Glomerular visceral epithelial cell (primary cell): ENCODE results near the gene ZNF283.
"Not testable (repeated sequence)": the region's sequence is repeated elsewhere in the genome, so short reads cannot be mapped to it uniquely, and the experiment has no call there.

Experiments
- DNase-seq: peaks from one replicate; pipeline ENCODE4 v3.0.0-alpha.2; 2016; ENCODE audit errors: extremely low spot score

ZNF283 gene

DNA sequence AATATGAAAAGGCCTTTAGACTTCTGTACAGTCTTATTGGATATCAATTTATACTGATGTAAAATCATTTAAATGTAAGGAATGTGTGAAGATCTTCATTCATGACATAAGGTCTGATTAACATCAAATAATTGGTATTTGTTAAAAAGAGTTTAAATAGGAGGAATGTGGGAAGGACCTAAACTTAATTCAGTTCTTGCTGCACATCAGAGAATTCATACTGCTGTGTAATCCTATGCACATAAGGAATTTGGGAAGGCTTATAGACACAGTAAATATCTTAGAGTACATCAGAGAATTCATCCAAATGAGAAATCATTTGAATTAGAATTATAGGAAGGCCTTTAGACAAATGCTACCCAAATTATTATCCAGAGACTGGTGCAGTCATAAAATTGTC lies 21.7 kb downstream of the ZNF283 start:
- no peak for DNase-seq

DNA sequence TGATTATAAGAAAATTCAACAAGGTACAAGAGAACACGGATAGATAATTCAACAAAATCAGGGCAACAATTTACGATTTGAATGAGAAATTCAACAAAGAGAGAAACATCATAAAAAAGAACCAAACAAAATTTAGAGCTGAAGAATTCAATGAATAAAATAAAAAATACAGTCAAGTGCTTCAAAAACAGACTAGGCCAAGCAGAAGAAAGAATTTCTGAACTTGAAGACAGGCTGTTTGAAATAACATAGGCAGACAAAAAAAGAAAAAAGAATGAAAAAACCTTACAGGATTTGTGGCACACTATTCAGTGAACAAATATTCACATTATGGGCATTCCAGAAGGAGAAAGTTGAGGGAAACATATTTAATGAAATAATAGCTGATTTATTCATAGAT lies 31.1 kb downstream of the ZNF283 start:
- DNase-seq = no peak

DNA sequence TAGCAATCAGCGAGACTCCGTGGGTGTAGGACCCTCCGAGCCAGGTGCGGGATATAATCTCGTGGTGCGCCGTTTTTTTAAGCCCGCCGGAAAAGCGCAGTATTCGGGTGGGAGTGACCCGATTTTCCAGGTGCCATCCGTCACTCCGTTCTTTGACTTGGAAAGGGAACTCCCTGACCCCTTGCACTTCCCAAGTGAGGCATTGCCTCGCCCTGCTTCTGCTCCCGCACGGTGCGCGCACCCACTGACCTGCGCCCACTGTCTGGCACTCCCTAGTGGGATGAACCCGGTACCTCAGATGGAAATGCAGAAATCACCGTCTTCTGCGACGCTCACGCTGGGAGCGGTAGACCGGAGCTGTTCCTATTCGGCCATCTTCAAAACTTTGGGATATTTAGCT lies 39.8 kb downstream of the ZNF283 start:
- DNase-seq = not testable (repeated sequence)

DNA sequence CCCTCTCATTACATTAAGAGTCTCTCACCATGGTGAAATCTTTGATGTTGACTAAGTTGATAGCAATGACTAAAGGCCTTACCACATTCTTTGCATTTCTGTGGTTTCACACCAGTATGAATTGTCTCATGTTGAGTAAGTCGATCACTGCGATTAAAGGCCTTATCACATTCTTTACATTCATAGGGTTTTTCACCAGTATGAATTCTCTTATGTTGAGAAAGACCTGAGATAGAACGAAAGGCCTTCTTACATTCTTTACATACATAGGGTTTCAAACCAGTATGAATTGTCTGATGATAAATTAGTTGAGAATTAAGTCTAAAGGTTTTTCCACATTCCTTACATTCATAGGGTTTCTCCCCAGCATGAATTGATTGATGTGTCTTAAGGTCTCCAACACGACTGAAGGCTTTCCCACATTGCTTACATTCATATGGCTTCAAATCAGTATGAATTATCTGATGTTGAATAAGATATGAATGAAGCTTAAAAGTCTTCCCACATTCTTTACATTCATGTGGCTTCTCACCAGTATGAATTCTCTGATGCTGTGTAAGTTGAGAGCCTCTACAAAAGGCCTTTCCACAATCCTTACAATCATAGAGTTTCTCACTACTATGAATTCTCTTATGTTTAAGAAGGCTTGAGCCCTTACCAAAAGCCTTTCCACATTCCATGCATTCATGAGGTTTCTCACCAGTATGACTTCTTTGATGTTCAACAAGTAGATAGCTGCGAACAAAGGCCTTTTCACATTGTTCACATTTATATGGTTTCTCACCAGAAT lies 45.6 kb downstream of the ZNF283 start:
- peak; percentile 35 for DNase-seq

DNA sequence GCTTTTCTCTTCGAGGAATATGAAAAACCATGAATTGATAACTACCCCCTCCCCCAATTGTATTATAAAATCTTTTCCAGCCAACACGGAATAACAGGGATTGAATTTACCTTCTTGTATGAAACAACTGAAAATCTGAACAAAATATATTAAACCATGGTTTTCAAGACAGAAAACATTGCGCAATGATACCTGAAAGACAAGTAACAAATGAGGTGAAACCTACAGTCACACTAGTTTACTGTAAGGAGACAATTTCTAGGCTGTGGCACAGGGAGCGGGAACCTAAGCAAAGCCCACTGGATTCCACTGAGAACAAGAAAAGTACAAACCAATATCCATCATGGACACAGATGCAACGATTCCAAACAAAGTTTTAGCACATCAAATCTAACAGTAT lies 53.4 kb downstream of the ZNF283 start:
- no peak for DNase-seq

DNA sequence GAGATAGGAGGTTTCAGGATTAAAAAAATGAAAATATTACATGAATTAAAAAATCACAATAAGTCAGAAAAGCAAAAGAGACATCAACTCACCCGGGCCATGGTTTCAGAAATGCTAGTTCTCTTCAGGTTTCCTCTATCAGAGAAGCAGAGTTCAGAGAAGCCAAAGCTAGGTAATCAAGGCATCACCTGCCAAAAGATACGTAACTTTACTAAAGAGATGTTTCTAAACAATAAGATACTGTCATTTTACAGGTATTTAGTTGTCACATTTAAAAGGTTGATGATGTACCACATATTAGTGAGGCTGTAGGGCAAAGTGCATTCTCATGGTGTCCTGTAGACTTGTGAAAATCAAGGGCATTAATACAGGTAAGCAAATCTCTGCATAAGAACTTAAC lies 56.7 kb downstream of the ZNF283 start, which contains the start of gene ZNF404:
Gene ZNF404 (minus strand): TSS at position 101 of the 400 bp plus-strand sequence.
- no peak for DNase-seq

DNA sequence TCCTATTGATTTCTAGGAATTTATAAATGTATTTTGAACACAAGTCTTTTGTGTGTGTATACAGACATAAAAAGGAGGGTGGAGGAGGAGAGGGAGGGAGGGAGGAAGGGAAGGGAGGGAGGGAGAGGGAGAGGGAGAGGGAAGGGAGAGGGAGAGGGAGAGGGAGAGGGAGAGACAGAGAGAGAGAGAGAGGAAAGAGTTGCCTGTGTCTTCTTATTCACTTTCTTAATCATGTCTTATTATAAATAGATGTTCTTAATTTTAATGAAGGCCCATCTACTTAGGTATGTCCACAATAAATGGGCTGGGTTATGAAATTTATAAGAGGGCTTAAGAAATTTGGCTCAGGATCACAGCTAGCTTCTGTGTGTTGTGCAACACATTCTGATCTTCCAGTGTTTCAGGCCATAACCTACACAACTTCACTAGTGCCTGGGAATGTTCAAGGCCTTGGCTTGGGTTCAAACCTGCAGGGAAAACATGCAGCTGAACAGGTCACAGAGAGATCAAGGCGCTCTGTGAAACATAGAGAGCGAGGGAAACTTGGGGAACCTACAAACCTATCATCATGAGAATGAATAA lies 68.7 kb downstream of the ZNF283 start:
- DNase-seq = no peak
